Left renal pelvis (tissue), 4 donors: Measurements from ENCODE around the gene TMEM267. TPM values are rescaled to one million over a fixed set of nuclear protein-coding genes. Genes with fewer than 3 reads are reported as not detected.
"Not testable (repeated sequence)": the region's sequence is repeated elsewhere in the genome, so short reads cannot be mapped to it uniquely, and the experiment has no call there.

Experiments
- DNase-seq, 4 donors: peaks; one replicate each; pipeline ENCODE4 v3.0.0-alpha.2; 2013; ENCODE audit warnings: low read depth in 4 of 4, low spot score in 3 of 4
- polyA plus RNA-seq, 4 donors: library from polyadenylated mRNA; unstranded; fragments of 120-200 nt; gene quantifications; one replicate each; pipeline ENCODE4 v1.2.1, GENCODE V29; 2013; ENCODE audit not compliant: insufficient read length in 4 of 4

TMEM267 gene, protein sequence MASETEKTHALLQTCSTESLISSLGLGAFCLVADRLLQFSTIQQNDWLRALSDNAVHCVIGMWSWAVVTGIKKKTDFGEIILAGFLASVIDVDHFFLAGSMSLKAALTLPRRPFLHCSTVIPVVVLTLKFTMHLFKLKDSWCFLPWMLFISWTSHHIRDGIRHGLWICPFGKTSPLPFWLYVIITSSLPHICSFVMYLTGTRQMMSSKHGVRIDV
- 10 to 100 TPM; 16.5 to 22.9 (median 20.8) TPM for polyA plus RNA-seq

DNA sequence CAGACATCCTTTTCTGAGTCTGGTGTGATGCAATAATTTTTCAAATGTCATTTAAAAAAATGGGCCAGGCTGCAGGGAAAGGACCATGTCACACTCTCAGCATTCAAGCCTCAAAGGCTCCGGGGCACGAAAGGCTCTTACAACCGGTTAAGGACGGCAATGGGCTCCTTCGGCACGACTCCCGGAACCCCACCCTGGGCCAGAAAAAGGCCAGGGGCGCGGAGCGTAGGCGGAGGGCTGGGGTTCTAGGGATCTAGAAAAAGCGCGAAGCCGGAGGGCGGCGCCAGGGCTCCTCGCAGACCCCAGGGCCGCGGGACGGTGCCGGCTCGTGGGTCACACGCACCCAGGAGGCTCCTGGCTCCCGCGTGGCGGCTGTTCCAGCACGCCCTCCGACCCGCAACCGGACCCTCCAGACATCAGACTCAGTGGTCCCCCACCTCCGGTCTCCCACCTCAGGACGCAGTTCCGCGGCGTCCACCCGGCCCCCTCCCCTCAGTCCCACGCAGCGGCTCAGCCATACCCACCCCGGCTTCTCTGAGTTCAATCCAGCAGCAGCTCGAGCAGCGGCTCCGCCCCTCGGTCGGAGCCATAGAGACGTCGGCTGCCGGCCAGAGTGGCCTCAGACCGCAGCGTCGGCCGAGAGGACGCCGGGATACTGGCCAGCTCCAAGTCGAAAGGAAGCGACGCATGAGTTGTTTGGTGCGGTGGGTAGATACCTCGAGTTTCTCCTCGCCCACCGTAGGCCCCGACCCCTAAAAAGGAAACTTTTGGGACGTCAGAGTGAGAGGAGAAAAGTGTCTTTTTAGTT is at the start of gene TMEM267:
TSS of gene TMEM267 (minus strand) at position 568 of the 808 bp plus-strand sequence. CDS start 29,896 bp downstream, outside the sequence.
- peak; percentile 87 to 89 (median 88) for DNase-seq

DNA sequence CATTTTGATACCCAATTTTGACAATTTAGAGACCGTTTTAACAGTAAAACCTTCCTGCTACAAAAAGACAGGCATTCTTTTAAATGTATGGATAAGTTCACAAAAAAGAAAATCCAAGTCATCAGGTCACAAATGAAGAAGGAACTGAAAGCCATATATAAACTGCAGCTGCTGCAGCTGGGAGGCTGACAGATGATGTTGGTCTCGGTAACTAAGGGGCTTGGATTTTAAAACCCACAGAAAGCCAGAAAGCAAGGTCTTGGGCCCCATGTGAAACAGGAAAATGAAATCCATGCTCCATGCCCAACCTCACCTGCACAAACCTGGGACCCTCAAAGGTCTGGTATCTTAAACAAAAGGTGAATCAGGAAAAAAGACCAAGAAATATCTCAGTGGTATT is 47.0 kb upstream of the TMEM267 start:
- DNase-seq, result no peak

DNA sequence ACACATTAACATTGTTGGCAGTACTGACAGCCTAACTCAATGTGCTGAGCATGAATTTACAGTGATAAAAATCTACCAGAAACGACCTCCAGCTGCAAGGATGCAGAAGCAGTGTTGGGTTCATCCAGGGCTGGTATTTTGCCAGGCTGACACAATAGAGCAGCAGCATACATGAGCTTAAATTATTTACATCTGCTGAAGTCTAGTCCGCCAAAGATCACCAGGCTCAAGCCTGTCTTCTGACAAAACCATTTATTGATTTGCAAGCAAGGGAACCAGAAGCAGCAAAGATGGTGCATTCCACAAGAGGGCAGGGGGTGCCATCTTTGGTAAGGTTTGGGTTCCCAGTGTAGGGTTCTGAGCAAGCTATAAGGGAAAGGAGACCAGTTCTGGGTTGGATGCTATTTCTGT is 40.0 kb upstream of the TMEM267 start:
- no peak for DNase-seq

DNA sequence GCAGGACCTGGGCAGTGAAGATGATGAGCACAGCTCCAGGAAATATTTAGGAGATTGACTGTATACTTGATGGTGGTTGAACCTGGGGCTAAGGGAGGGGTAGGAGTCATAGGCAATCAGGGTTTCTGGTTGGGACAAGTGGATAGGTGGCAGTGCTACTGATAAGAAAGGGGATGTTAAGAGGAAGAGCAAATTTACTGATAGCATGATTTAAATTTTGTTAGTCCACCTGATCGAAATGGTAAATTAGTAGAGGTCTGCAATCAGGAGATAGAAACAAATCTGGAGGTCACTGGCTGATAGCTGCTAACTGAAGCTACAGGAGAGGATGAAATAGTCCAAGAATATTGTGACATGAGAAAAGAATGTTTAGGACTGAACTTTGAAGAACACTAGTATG is 37.0 kb upstream of the TMEM267 start:
- DNase-seq, result no peak

DNA sequence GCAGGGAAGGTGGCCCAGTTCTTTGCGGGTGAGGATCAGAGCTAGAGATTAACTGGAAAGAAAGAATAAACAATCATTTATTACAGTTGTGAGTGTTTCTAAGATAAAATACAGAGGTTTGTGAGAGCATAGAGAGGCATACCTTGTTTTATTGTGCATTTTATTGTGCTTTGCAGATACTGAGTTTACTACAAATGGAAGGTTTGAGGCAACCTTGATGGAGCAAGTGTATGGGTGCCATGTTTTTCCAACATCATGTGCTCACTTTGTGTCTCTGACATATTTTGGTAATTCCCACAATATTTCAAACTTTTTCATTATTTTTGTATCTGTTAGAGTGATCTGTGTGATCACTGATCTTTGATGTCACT is 32.0 kb upstream of the TMEM267 start:
- no peak for DNase-seq

DNA sequence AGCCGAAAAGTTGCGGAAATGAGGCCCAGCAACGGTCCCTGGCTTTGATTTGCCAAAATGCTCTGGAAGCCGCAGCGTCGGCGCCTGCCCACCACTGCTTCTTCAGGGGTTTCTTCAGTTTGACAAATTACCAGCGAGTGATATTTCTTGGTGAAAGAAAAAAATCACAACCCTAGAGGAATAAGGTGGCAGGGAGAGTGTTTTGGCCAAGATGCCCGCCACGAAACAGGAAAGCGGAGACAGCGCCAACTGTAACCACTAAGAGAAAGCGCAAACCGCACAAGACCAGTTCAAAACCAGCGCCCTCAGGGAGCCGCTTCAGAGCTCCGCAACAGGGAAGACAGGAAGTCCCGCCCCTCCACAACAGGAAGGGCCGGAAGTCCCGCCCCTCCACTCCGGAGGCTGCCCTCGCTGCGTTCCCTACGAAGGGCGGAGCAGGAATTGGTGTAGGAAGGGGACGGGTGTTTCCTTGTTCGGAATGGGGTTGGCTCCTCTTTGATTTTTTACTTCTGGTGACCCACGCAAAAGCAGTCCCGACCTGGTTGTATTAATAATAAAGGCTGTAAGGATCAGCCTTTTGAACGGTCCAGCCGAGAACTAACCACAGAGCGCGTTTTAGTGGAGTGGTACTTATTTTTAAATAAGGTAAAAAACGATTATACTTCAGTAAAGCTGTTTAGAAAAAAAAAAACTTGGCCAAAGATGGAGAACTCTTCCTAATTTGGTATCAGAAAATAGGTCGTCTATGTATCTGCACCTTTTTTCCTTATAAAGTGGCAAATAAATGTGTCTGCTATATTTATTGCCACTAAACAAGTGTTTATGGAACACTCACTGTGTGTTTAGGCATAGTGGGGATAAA is 31.4 kb upstream of the TMEM267 start, which contains the start of gene C5orf34:
TSS of gene C5orf34 (minus strand) at position 333 of the 862 bp plus-strand sequence. CDS start 5,809 bp downstream, outside the sequence.
- peak; percentile 90 to 94 (median 92) for DNase-seq

DNA sequence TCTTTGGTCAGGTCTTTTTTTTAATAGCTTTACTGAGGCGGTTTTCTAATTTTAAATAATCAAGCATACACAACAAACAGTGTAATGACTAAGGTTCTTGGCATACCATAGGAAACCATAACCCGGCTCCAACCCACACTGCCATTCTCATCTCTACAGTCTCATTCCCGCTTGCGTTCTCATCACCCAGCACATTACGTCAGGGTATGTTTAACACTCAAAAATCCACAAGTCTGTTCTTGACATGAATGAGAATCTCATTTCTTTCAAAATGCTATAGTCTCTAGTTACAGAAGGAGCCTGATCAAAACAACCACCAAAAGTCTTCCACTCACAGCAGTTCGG is 30.8 kb upstream of the TMEM267 start:
- DNase-seq, result no peak

DNA sequence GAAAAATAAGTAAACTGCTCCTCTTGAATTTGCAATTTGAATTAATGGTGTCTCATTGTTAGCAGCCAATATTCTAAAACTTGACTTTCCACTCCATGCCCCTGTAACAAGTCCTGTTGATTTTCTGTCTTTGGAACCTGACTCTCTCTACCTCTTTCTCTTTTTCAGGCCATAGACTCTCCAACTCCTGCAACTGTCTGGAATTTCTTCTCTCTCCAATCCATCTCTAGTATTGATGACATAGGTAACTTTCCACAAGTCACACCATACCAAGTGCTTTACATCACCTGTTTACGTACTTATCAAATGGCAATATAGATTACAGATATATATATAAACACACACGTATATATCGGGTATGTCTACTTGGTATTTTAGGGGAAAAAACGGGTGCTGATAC is 30.4 kb upstream of the TMEM267 start:
- DNase-seq, result no peak

DNA sequence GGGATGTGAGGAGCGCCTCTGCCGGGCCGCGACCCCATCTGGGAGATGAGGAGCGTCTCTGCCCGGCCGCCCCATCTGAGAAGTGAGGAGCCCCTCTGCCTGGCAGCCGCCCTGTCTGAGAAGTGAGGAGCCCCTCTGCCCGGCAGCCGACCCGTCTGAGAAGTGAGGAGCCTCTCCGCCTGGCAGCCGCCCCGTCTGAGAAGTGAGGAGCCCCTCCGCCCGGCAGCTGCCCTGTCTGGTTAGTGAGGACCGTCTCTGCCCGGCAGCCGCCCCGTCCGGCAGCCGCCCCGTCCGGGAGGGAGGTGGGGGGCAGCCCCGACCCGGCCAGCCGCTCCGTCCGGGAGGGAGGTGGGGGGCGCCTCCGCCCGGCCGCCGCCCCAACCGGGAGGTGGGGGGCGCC is 27.4 kb upstream of the TMEM267 start:
- DNase-seq, result not testable (repeated sequence)

DNA sequence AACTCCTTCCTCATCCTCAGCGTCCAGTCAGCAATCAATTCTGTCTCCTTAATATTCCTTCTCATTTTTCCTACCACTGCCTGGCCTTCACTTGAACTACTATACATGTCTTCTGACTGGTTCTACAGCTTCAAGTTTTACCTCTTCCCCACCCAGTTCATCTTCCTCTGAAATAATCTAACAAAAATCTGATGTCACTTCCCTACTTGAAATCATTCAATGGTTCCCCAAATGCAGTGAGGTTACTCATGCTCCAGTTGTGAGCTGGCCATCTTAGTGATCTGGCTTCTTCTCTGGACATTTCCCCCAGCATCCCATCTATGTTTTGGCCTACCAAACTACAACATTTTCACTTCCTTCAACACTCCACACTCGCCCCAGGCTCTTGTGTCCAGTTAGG is 14.9 kb upstream of the TMEM267 start:
- DNase-seq, result no peak

DNA sequence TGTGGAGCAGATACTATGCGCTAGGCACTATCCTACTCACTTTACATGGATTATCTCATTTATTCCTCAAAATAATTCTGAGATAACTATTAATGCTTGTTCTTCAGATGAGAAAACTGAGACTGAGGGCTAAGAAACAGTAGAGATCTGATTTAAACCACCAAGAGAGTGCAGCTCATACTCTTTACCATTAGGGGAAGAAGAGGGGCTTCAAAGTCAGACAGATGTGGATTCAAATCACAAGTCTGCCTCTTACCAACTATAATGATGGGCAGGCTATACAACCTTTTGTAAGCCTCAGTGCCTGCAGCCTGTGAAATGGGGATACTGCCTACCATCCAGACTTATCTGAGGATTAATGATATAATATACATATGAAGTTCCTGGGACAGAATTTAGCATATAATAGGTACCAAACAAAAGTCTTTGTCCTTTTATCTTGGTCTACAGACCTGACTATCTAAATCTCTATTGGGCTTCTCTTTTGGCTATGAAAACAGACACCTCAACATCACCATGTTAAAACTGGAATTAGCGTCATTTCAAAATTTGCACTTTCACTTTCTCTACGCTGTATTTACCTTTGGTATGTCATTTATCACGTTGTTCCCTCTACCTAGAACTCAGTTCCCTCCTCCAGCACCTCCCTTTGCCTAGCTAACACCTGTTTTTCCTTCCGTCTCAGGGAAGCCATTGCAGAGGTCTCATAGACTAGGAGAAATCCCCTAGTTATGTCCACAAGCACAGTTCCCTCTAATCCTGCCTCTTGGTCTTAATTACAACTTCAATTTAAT is 13.8 kb upstream of the TMEM267 start:
- no peak for DNase-seq

DNA sequence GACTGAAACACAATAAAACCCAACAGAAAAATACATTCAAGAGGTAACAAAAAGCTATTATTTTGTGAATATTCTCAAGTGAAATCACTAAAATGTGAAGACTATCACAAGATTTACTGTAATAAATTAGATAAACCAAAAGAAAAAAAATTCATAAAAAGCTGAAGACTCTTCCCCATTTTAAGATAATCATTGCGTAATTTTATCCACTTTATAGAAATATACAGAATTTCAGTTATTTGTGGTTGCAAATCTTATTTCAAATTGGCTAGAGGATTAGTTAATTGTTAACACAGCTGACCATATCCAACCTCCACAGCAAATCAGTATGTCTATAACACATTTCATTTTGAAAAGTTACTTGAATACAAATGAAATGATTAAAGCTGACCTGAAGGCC is 7.7 kb upstream of the TMEM267 start:
- no peak for DNase-seq

DNA sequence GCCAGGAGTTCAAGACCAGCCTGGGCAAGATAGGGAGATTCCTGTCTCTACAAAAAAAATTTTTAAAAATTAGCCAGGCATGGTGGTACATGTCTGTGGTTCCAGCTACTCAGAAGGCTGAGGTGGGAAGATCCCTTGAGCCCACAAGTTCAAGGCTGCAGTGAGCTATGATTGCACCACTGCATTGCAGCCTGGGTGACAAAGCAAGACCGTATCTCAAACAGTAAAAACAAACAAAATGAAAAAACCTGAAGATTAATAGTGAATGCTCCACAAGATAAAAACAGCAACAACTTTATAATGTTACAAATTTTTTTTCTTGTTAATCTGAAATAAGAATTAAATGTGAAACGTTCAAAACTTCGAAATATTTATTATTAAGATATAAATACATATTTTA is 2.7 kb upstream of the TMEM267 start:
- DNase-seq, result no peak

DNA sequence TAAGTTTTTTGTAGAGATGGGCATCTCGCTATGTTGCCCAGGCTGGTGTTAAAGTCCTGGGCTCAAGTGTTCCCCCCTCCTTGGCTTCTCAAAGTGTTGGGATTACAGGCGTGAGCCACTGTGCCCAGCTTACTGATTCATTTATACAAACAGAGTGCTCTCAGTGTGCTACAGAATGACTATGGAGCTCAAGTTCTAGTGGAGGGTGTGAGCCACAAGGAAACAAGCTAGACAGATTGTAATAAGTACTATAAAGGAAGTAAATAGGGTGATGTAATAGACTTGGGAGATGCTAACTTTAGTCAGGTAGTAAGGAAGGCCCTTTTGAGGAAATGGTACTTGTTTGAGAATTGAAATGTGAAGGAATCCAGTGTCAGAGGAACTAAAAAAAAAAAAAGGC is 1.7 kb upstream of the TMEM267 start:
- DNase-seq, result no peak

DNA sequence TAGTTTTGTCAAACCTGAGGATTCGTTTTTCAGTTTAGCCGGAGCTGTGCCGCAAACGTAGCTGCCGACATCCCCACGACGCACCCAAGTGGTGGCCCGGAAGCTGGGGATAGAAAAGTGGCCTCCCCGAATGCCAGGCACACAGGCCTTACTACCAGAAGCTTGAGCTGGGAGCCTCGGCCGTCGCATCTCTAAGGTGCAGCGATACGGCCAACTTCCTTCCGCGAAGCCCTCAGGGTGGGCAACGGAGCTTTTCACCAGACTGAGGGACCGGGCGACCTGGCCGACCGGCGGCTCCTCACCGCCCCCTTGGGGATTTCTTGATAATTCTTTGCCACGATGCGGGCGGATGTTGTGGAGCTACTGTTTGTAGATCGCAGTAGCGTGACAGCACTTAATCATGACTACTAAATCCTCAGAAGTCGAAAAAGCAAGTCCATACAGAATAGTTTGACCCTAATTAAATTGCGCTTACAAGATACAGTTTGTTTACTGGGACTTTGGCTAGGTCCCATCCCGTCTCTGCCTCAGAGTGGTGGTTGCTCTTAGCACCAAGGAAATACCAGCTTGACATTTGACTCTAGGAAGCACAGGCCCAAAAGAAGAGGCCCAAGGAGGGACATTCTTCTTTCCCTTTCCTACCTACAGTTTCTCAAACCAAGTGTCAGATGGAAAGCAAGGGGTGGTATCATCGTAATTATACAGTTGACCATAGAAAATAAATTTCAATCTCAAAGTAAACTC is 613 bp upstream of the TMEM267 start:
- peak; percentile 70 to 80 (median 74) for DNase-seq

DNA sequence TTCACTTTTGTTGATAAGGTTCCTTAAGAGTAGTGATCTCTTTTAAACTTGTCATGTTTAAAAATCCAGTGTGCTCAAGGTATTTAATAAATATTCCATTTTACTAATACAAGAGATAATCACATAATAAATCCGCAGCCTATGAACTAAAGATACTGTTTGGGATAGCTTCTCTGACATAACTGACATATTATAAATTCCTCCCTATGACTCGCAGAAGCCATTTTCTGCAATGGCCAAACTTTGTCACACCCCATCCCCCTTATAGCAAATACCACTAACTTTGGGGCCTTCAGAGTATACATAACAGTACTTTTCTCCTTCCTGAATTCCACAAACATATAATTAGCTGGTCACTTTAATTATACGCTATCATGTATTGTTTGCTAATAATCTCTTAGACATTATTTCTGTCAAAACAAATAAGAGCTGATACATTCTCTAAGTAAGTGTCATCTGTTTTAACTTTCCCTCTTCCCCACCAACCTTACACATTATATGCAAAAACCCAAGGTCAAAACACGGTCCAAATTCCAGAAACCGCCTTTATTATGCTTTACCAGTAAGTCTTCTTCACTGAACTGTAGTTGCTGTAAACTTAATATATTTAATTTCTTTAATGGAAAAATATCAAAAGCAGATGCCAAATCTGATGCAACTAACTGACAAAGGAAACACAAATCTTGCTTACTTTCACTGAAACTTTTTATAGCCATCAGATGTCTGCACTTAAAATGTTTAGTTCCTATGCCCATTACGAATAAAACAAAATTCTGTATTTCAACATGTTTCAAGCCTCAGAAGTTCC is 971 bp downstream of the TMEM267 start:
- DNase-seq, result no peak

DNA sequence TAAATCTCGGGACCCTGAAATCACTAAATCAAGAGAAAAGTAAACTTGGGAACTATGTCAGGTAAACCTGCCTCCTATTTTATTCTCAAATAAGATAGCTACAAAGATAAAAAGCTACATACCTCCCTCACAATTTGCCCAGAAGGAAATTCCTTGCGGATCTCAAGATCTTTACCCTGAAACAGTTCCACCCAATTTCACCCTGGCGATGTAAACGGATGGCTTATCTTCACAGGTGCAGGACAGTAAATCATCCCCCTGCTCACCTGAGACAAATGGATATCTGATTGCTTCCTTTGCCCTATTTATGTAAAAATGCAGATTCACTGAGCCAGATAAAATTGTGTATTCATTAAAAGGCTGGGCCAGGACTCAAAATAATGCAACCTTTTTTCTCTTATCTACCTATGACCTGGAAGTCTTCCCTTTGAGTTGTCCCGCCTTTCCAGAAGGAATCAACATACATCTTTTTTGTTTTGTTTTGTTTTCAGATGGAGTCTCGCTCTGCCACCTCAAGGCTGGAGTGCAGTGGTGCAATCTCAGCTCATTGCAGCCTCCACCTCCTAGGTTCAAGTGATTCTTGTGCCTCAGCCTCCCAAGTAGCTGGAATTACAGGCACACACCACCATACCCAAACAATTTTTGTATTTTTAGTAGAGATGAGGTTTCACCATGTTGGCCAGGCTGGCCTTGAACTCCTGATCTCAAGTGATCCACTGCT is 13.8 kb downstream of the TMEM267 start:
- no peak for DNase-seq

DNA sequence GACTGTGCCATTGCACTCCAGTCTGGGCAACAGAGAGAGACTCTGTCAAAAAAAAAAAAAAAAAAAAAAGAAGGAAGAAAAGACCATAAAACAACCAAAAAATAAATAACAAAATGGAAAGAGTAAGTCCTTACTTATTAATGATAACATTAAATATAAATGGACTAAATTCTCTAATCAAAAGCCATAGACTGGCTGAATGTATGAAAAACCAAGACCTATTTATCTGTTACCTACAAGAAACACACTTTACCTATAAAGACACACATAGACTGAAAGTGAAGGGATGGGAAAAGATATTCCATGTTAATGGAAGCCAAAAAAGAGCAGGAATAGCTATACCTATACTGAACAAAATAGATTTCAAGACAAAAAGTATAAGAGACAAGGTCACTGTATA is 16.6 kb downstream of the TMEM267 start:
- DNase-seq, result no peak
